ENCODE data around the gene MEIKIN.

- no peak for TF ChIP-seq CTCF (IDR thresholded peaks at IDR 0.05)
- TF ChIP-seq POLR2A (IDR thresholded peaks at IDR 0.05) = no peak
- no peak for TF ChIP-seq EP300 (IDR thresholded peaks at IDR 0.05)
- no peak for TF ChIP-seq POLR2AphosphoS5 (IDR thresholded peaks at IDR 0.05)
These were observed 48.2 kb upstream of the MEIKIN start for GRCh38 chr5:131993676-131994075.

Data from sigmoid colon (tissue), 4 donors.